ENCODE measurements around the gene METTL9. TPM values are rescaled to one million over a fixed set of nuclear protein-coding genes. Genes with fewer than 3 reads are reported as not detected.

The METTL9 gene
- polyA plus RNA-seq, 1 experiment: 46.3 TPM

DNA sequence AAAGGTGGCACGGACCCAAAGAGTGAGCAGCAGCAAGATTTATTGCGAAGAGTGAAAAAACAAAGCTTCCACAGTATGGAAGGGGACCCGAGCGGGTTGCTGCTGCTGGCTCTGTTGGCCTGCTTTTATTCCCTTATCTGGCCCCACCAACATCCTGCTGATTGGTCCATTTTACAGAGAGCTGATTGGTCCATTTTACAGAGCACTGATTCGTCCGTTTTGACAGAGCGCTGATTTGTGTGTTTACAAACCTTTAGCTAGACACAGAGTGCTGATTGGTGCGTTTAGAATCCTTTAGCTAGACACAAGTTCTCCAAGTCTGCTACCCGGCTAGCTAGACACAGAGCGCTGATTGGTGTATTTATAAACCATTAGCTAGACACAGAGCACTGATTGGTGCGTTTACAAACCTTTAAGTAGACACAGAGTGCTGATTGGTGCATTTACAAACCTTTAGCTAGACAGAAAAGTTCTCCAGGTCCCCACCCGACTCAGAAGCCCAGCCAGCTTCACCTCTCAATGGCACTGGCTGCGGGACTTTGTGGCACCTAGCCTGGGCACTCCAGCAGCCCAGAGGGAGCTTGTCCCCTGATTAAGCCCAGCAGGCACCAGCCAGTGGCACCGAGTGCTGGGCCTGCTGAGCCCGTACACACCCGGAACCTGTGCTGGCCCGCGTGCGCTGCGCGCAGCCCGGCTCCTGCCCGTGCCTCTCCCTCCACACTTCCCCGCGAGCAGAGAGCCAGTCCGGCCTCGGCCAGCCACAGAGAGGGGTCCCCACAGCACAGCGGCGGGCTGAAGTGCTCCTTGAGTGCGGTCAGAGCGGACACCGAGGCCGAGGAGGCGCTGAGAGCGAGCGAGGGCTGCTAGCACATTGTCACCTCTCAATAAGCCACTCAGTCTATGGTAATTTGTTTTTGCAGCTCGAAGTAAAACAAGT, 37.9 kb downstream of the METTL9 start:
- no peak for DNase-seq (ENCODE audit: low read depth)
- CTCF ChIA-PET: interaction anchor here (0.9 to 2.3 kb wide), 3 partner anchors 20 to 54 kb away, joined by 4 to 7 read pairs (median 6); no protein-coding TSS in a partner anchor
- POLR2A ChIA-PET: no interaction called here
- H3K36me3 ChIP-seq (ENCODE audit: control insufficient read depth, insufficient read depth, low read length): no peaks in the 10 kb centered on the region; the same call in 1 of the 2 replicates
- no peak overlapping the region for H3K4me3 ChIP-seq (ENCODE audit: low read depth, low read length)
- no peaks in the 10 kb centered on the region for H3K27me3 ChIP-seq (ENCODE audit: control insufficient read depth, insufficient read depth, low read length)
- TF ChIP-seq, protein P1, sequence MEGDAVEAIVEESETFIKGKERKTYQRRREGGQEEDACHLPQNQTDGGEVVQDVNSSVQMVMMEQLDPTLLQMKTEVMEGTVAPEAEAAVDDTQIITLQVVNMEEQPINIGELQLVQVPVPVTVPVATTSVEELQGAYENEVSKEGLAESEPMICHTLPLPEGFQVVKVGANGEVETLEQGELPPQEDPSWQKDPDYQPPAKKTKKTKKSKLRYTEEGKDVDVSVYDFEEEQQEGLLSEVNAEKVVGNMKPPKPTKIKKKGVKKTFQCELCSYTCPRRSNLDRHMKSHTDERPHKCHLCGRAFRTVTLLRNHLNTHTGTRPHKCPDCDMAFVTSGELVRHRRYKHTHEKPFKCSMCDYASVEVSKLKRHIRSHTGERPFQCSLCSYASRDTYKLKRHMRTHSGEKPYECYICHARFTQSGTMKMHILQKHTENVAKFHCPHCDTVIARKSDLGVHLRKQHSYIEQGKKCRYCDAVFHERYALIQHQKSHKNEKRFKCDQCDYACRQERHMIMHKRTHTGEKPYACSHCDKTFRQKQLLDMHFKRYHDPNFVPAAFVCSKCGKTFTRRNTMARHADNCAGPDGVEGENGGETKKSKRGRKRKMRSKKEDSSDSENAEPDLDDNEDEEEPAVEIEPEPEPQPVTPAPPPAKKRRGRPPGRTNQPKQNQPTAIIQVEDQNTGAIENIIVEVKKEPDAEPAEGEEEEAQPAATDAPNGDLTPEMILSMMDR (IDR thresholded peaks at IDR 0.05; ENCODE audit: insufficient read depth, low read depth, low read length): no peak

DNA sequence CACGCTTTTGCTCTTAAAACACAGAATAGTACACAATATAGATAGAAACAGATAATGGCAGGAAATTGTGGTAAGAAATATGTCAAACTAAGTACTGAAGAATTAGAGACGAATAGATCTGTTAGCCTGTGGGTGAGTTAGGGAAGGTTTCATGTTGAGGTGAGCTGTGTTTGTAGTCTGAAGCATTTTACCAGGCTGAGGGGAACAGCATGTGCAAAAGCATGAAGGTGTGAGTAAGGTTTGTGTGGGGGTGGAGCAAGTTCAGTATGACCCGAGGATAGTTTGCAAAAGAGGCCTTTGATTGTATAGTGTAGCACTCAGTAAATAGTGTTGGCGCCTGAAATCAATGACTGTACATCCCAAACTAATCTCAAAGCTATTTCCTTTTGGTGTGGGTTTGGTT, 39.2 kb downstream of the METTL9 start:
- Histone ChIP-seq H3K27me3 (ENCODE audit: control insufficient read depth, insufficient read depth, low read length) (no peaks in the 10 kb centered on the region), H3K4me3 (ENCODE audit: low read depth, low read length) (no peak overlapping the region), H3K36me3 (ENCODE audit: control insufficient read depth, insufficient read depth, low read length) (no peaks in the 10 kb centered on the region; the same call in 1 of the 2 replicates)
- POLR2A ChIA-PET: no interaction called here
- CTCF ChIA-PET: interaction anchor here (0.6 to 6.8 kb wide), 6 partner anchors 9 to 73 kb away, joined by 3 to 64 read pairs (median 3); no protein-coding TSS in a partner anchor
- no peak for DNase-seq (ENCODE audit: low read depth)
- TF ChIP-seq, protein P1 (IDR thresholded peaks at IDR 0.05; ENCODE audit: insufficient read depth, low read depth, low read length): no peak

DNA sequence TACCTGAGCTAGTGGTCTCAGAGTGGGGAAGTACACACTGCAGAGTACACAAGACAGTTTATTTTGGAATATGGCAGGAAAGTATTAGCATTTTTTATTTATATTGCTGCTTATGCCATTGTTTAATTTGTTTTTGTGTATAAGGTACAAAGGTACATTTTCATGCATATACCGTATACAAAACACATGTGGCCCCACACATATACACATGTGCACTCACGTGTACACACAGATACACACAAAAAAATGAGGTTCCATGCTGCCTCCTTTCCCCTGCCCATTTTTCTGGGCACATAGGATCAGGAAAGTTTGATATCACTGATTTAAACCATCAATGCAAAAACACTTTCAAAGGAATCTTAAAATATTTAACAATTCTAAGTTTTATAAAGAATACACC, 40.1 kb downstream of the METTL9 start:
- CTCF ChIA-PET: interaction anchor here (0.6 to 6.8 kb wide), 9 partner anchors 10 to 111 kb away, joined by 3 to 64 read pairs (median 5); no protein-coding TSS in a partner anchor
- POLR2A ChIA-PET: interaction anchor here (0.5 kb wide), 1 partner anchor 11 kb away, joined by 5 read pairs; no protein-coding TSS in a partner anchor
- no peak overlapping the region for H3K4me3 ChIP-seq (ENCODE audit: low read depth, low read length)

DNA sequence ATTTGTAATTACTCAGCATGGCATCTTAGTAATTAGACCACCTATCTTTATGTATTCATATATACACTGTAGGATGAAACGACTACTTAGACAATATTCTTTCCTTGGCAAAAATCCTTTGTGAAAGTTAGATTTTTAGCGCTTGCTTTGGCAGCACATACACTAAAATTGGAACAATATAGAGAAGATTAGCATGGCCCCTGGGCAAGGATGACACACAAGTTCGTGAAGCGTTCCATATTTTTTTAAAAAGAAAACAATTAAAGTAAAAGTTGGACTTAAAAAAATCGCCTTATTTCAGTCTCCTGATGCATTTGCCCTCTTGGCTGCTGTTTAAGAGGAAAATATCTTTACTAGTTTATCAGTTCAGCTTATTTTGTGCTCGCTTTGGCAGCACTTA, 42.5 kb downstream of the METTL9 start:
- DNase-seq (ENCODE audit: low read depth): no peak
- ChIA-PET CTCF (interaction anchor here (0.6 to 6.8 kb wide), 5 partner anchors 12 to 62 kb away, joined by 4 to 64 read pairs (median 6); no protein-coding TSS in a partner anchor), POLR2A (no interaction called here)
- no peaks in the 10 kb centered on the region for H3K27me3 ChIP-seq (ENCODE audit: control insufficient read depth, insufficient read depth, low read length)
- H3K36me3 ChIP-seq (ENCODE audit: control insufficient read depth, insufficient read depth, low read length): peaks cover 1% of the 10 kb centered on the region
- TF ChIP-seq, protein P1 (IDR thresholded peaks at IDR 0.05; ENCODE audit: insufficient read depth, low read depth, low read length): no peak
- no peak overlapping the region for H3K4me3 ChIP-seq (ENCODE audit: low read depth, low read length)

More for the DNA sequence above, 40.1 kb downstream of the METTL9 start:
- DNase-seq (ENCODE audit: low read depth): no peak
- TF ChIP-seq, protein P1 (IDR thresholded peaks at IDR 0.05; ENCODE audit: insufficient read depth, low read depth, low read length): no peak
- peaks cover 1% of the 10 kb centered on the region for H3K36me3 ChIP-seq (ENCODE audit: control insufficient read depth, insufficient read depth, low read length)
- no peaks in the 10 kb centered on the region for H3K27me3 ChIP-seq (ENCODE audit: control insufficient read depth, insufficient read depth, low read length)

DNA sequence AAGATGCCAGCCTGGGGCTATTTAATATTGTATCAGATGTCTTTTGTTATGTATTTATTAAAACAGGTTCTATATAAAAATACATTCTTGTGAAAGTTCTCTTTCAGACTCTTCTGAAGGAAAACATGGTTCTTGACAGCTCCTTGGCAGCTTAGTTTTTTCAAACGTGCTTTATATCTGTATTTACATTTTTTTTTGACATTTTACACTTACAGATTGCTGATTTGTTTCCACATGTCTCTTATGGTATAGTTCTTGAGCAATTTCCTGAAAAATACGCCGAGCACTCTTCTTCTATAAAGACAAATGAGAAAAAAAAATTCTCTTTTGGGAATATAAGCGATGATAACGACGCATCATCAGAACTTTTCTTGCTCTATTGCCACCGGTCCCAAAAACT, 43.5 kb downstream of the METTL9 start:
- H3K4me3 ChIP-seq (ENCODE audit: low read depth, low read length): no peak overlapping the region
- DNase-seq (ENCODE audit: low read depth): no peak
- peaks cover 1% of the 10 kb centered on the region for H3K36me3 ChIP-seq (ENCODE audit: control insufficient read depth, insufficient read depth, low read length)
- TF ChIP-seq, protein P1 (IDR thresholded peaks at IDR 0.05; ENCODE audit: insufficient read depth, low read depth, low read length): no peak
- ChIA-PET CTCF (interaction anchor here (0.6 to 6.8 kb wide), 5 partner anchors 13 to 66 kb away, joined by 4 to 64 read pairs (median 8); no protein-coding TSS in a partner anchor), POLR2A (no interaction called here)
- no peaks in the 10 kb centered on the region for H3K27me3 ChIP-seq (ENCODE audit: control insufficient read depth, insufficient read depth, low read length)
